ENCODE data around the gene SLC41A3. TPM values are rescaled to one million over a fixed set of nuclear protein-coding genes. Genes with fewer than 3 reads are reported as not detected.
"Not testable (repeated sequence)": the region's sequence is repeated elsewhere in the genome, so short reads cannot be mapped to it uniquely, and the experiment has no call there.

SLC41A3 gene
- total RNA-seq, 1 donor from 2014 or later, result 62.9 TPM

- H3K4me1 ChIP-seq, result no peaks in the 10 kb centered on the region
- intact Hi-C loops (cut with DNase I), result no loop called here
- TF ChIP-seq CTCF (IDR thresholded peaks at IDR 0.05), result no peak
- no peak for TF ChIP-seq POLR2AphosphoS5 (IDR thresholded peaks at IDR 0.05; ENCODE audit: insufficient read depth in 1 of 2, low read depth in 1 of 2)
- TF ChIP-seq POLR2A (IDR thresholded peaks at IDR 0.05), result no peak
- peak in 1 of 2 donors; percentile 13 for DNase-seq (ENCODE audit: extremely low spot score in 2 of 2)
- no peaks in the 10 kb centered on the region for H3K9me3 ChIP-seq
- no peak overlapping the region for H3K4me3 ChIP-seq
- no peaks in the 10 kb centered on the region for H3K36me3 ChIP-seq
- no peaks in the 10 kb centered on the region for H3K27me3 ChIP-seq
- no peak overlapping the region for H3K27ac ChIP-seq
Observed at GRCh38 chr3:126039870-126040269, 44.1 kb downstream of the SLC41A3 start.

GRCh38 chr3:126038791-126039190 lies 45.1 kb downstream of the SLC41A3 start:
- H3K4me1 ChIP-seq; intact Hi-C loops (cut with DNase I); H3K27me3 ChIP-seq; H3K27ac ChIP-seq; H3K9me3 ChIP-seq; H3K4me3 ChIP-seq; H3K36me3 ChIP-seq: not testable (repeated sequence)
- DNase-seq (ENCODE audit: extremely low spot score in 2 of 2), result peak in 1 of 2 donors; percentile 13

GRCh38 chr3:126036056-126036549 lies 47.8 kb downstream of the SLC41A3 start:
- peak; percentile 60 to 92 for DNase-seq (ENCODE audit: extremely low spot score in 2 of 2)
- H3K27me3 ChIP-seq, result no peaks in the 10 kb centered on the region
- TF ChIP-seq POLR2AphosphoS5 (IDR thresholded peaks at IDR 0.05; ENCODE audit: insufficient read depth in 1 of 2, low read depth in 1 of 2), result no peak
- TF ChIP-seq CTCF (IDR thresholded peaks at IDR 0.05), result no peak
- TF ChIP-seq POLR2A (IDR thresholded peaks at IDR 0.05), result no peak
- no peaks in the 10 kb centered on the region for H3K9me3 ChIP-seq
- no peak overlapping the region for H3K27ac ChIP-seq
- no peak overlapping the region for H3K4me3 ChIP-seq
- no peaks in the 10 kb centered on the region for H3K4me1 ChIP-seq
- intact Hi-C loops (cut with DNase I), result no loop called here
- H3K36me3 ChIP-seq, result peaks cover 0 to 12% of the 10 kb centered on the region in 2 donors

GRCh38 chr3:126035362-126036050 lies 48.4 kb downstream of the SLC41A3 start:
- H3K4me1 ChIP-seq, result no peaks in the 10 kb centered on the region
- peaks cover 0 to 12% of the 10 kb centered on the region in 2 donors for H3K36me3 ChIP-seq
- H3K9me3 ChIP-seq, result no peaks in the 10 kb centered on the region
- no peak overlapping the region for H3K4me3 ChIP-seq
- H3K27me3 ChIP-seq, result no peaks in the 10 kb centered on the region
- no peak overlapping the region for H3K27ac ChIP-seq
- DNase-seq (ENCODE audit: extremely low spot score in 2 of 2), result peak in 1 of 2 donors; percentile 72
- intact Hi-C loops (cut with DNase I), result no loop called here
- TF ChIP-seq POLR2AphosphoS5 (IDR thresholded peaks at IDR 0.05; ENCODE audit: insufficient read depth in 1 of 2, low read depth in 1 of 2) (no peak), CTCF (IDR thresholded peaks at IDR 0.05) (no peak), POLR2A (IDR thresholded peaks at IDR 0.05) (no peak)

DNA sequence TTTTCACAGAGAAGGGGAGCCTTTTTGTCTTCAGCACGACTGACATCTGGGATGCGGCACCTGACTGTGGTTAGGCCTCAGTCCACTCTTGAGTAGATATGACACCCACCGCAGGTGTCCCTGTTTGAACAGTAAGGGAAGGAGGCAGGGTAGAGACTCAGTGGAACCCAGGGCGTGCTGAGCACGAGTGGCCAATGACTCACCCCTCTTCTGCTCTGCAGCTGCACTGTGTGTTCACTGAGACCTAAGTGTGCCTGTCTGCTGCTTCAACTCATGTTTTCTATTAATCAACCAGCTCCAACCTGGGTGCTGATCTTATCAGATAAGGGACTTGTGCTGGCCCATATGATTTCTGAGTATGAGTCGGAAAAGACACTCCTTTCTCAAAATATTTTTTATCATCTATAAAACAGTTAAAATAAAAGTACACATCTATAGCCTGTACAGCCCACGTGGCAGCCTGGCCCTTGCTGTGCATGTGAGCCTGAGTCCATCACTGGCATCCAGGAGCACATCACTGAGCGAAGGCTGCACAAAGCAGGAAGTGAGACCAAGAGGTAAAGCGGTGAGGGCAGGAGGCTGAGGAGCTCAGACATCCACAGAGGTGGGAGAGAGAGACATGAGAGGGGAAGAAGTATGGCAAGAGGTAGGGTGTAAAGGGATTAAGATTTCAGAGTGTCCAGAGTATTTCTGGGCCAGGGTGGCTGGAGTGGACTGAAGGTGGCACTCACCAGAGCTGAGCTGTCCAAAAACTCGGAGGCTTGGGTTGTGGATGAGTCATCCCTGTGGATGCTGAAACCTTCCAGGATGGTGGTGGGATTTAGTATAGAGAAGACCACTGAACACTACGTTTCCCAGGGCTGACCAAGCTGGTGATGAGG lies 49.2 kb downstream of the SLC41A3 start:
- peak in 1 of 2 donors; percentile 72 for DNase-seq (ENCODE audit: extremely low spot score in 2 of 2)
- Histone ChIP-seq H3K27me3 (no peaks in the 10 kb centered on the region), H3K27ac (no peak overlapping the region), H3K9me3 (no peaks in the 10 kb centered on the region), H3K4me1 (no peaks in the 10 kb centered on the region), H3K36me3 (peaks cover 0 to 12% of the 10 kb centered on the region in 2 donors), H3K4me3 (no peak overlapping the region)
- intact Hi-C loops (cut with DNase I), result no loop called here
- TF ChIP-seq CTCF (IDR thresholded peaks at IDR 0.05), result no peak
- TF ChIP-seq POLR2A (IDR thresholded peaks at IDR 0.05), result no peak
- TF ChIP-seq POLR2AphosphoS5 (IDR thresholded peaks at IDR 0.05; ENCODE audit: insufficient read depth in 1 of 2, low read depth in 1 of 2), result no peak
